ENCODE results near the gene WDR45. TPM values are rescaled to one million over a fixed set of nuclear protein-coding genes. Genes with fewer than 3 reads are reported as not detected.
"Not testable (repeated sequence)": the region's sequence is repeated elsewhere in the genome, so short reads cannot be mapped to it uniquely, and the experiment has no call there.

The WDR45 gene
- total RNA-seq (2022) (42.7 and 59.3 TPM in 2 replicates), Bru-seq, nascent RNA (percentile 47 among the genes with signal in this experiment), BruChase-seq, experiment 1, labeled RNA remaining after a 6-hour chase (percentile 78 among the genes with signal in this experiment), BruChase-seq, experiment 2, labeled RNA remaining after a 2-hour chase (percentile 65 among the genes with signal in this experiment)
- long read RNA-seq, transcript WDR45-224 (10 exons, 1,301 nt) = minor isoform, 6 of 86 reads
- long read RNA-seq, transcript WDR45-206 (11 exons, 1,381 nt) = minor isoform, 5 of 86 reads
- long read RNA-seq, transcript WDR45-207 (11 exons, 1,639 nt) = major isoform, 52 of 86 reads
- long read RNA-seq, partial matches to known transcripts = 4 of 86 reads
- long read RNA-seq, other reads (novel, unspliced or antisense) = 19 of 86 reads

- peak; percentile 74 for DNase-seq
- Mint-ChIP-seq H3K4me3 (ENCODE audit: low read depth, unreplicated experiment) (peak within 1 kb of the TSS; percentile 88), H3K4me1 (ENCODE audit: low read depth, unreplicated experiment) (peaks cover 8% of the 10 kb centered on the region), H3K9me3 (ENCODE audit: low read depth, unreplicated experiment) (no peaks in the 10 kb centered on the region), H3K27ac (ENCODE audit: unreplicated experiment) (peak within 1 kb of the TSS; percentile 57), H3K36me3 (ENCODE audit: insufficient read depth, unreplicated experiment) (peaks cover 17% of the 10 kb centered on the region), H3K27me3 (ENCODE audit: unreplicated experiment) (no peaks in the 10 kb centered on the region)
- CTCF ChIA-PET = interaction anchor here (0.7 kb wide), 1 partner anchor 110 kb away, joined by 4 read pairs; no protein-coding TSS in a partner anchor
- BruUV-seq (replicated peaks) = no TSS peak
- no peak for TF ChIP-seq CTCF (IDR thresholded peaks at IDR 0.05; ENCODE audit: unreplicated experiment)
- intact Hi-C loops (cut with micrococcal nuclease; ENCODE audit: unreplicated experiment) = no loop called here
Observed at GRCh38 chrX:49079489-49080428, at the start of gene WDR45. Gene WDR45 (minus strand): TSS chrX:49079887. CDS start chrX:49078095, 1,792 bp downstream.

- Mint-ChIP-seq H3K27ac (ENCODE audit: unreplicated experiment) (no peak overlapping the region), H3K4me3 (ENCODE audit: low read depth, unreplicated experiment) (no peak overlapping the region), H3K27me3 (ENCODE audit: unreplicated experiment) (no peaks in the 10 kb centered on the region), H3K9me3 (ENCODE audit: low read depth, unreplicated experiment) (no peaks in the 10 kb centered on the region), H3K4me1 (ENCODE audit: low read depth, unreplicated experiment) (no peaks in the 10 kb centered on the region), H3K36me3 (ENCODE audit: insufficient read depth, unreplicated experiment) (no peaks in the 10 kb centered on the region)
- BruUV-seq (replicated peaks) = no TSS peak
- no peak for TF ChIP-seq CTCF (IDR thresholded peaks at IDR 0.05; ENCODE audit: unreplicated experiment)
- CTCF ChIA-PET = no interaction called here
- no peak for DNase-seq
- intact Hi-C loops (cut with micrococcal nuclease; ENCODE audit: unreplicated experiment) = no loop called here
Observed at GRCh38 chrX:49129427-49129826, 49.7 kb upstream of the WDR45 start.

- not testable (repeated sequence) for H3K27ac Mint-ChIP-seq (ENCODE audit: unreplicated experiment); BruUV-seq (replicated peaks); H3K9me3 Mint-ChIP-seq (ENCODE audit: low read depth, unreplicated experiment)
Observed at GRCh38 chrX:49127742-49128258, 48.1 kb upstream of the WDR45 start.

GRCh38 chrX:49122499-49122898, 42.8 kb upstream of the WDR45 start:
- no TSS peak for BruUV-seq (replicated peaks)
- H3K4me1 Mint-ChIP-seq (ENCODE audit: low read depth, unreplicated experiment) = peaks cover 28% of the 10 kb centered on the region
- peak overlapping the region; percentile 99 for H3K4me3 Mint-ChIP-seq (ENCODE audit: low read depth, unreplicated experiment)
- DNase-seq = no peak
- TF ChIP-seq CTCF (IDR thresholded peaks at IDR 0.05; ENCODE audit: unreplicated experiment) = no peak
- no peaks in the 10 kb centered on the region for H3K9me3 Mint-ChIP-seq (ENCODE audit: low read depth, unreplicated experiment)
- CTCF ChIA-PET = no interaction called here
- H3K36me3 Mint-ChIP-seq (ENCODE audit: insufficient read depth, unreplicated experiment) = peaks cover 36% of the 10 kb centered on the region
- intact Hi-C loops (cut with micrococcal nuclease; ENCODE audit: unreplicated experiment) = no loop called here
- peak overlapping the region; percentile 95 for H3K27ac Mint-ChIP-seq (ENCODE audit: unreplicated experiment)
- no peaks in the 10 kb centered on the region for H3K27me3 Mint-ChIP-seq (ENCODE audit: unreplicated experiment)

More at GRCh38 chrX:49127742-49128258, 48.1 kb upstream of the WDR45 start:
- H3K4me1 Mint-ChIP-seq (ENCODE audit: low read depth, unreplicated experiment); H3K27me3 Mint-ChIP-seq (ENCODE audit: unreplicated experiment); CTCF ChIA-PET; intact Hi-C loops (cut with micrococcal nuclease; ENCODE audit: unreplicated experiment); DNase-seq; H3K4me3 Mint-ChIP-seq (ENCODE audit: low read depth, unreplicated experiment): not testable (repeated sequence)
- H3K36me3 Mint-ChIP-seq (ENCODE audit: insufficient read depth, unreplicated experiment) = peaks cover 10% of the 10 kb centered on the region

Measured in Calu3 (cell line).